NK-92 (cell line): ENCODE results near the gene ADGRD2.

Source experiments
- DNase-seq: peaks from one replicate; lab custom pipeline; 2025; ENCODE audit not compliant: unreplicated experiment; lab: John Stamatoyannopoulos, UW

ADGRD2 gene

GRCh38 chr9:124495126-124496074 lies 45.1 kb downstream of the ADGRD2 start:
- no peak for DNase-seq

GRCh38 chr9:124496075-124496449 lies 45.8 kb downstream of the ADGRD2 start:
- DNase-seq = no peak

- no peak for DNase-seq
Observed at GRCh38 chr9:124496463-124496862, 46.2 kb downstream of the ADGRD2 start.

- DNase-seq = no peak
Observed at GRCh38 chr9:124497441-124497840, 47.2 kb downstream of the ADGRD2 start.

GRCh38 chr9:124498040-124498439 lies 47.8 kb downstream of the ADGRD2 start:
- no peak for DNase-seq

- DNase-seq = no peak
Observed at GRCh38 chr9:124498499-124499146, 48.4 kb downstream of the ADGRD2 start.

GRCh38 chr9:124499216-124499615 lies 49.0 kb downstream of the ADGRD2 start:
- DNase-seq = no peak

- DNase-seq = no peak
Observed at GRCh38 chr9:124500028-124500795, 50.0 kb downstream of the ADGRD2 start.

GRCh38 chr9:124500796-124501611 lies 50.8 kb downstream of the ADGRD2 start:
- no peak for DNase-seq

GRCh38 chr9:124501771-124502320 lies 51.6 kb downstream of the ADGRD2 start:
- DNase-seq = no peak

- DNase-seq = no peak
Observed at GRCh38 chr9:124502711-124503702, 52.8 kb downstream of the ADGRD2 start.

GRCh38 chr9:124503713-124504529 lies 53.7 kb downstream of the ADGRD2 start:
- no peak for DNase-seq

- no peak for DNase-seq
Observed at GRCh38 chr9:124504530-124505005, 54.3 kb downstream of the ADGRD2 start.

- DNase-seq = no peak
Observed at GRCh38 chr9:124505006-124505900, 55.0 kb downstream of the ADGRD2 start.

GRCh38 chr9:124505901-124506346 lies 55.7 kb downstream of the ADGRD2 start:
- DNase-seq = no peak

- no peak for DNase-seq
Observed at GRCh38 chr9:124506433-124506832, 56.2 kb downstream of the ADGRD2 start.
